Measurements from ENCODE around the gene SHQ1. TPM values are rescaled to one million over a fixed set of nuclear protein-coding genes. Genes with fewer than 3 reads are reported as not detected.

The SHQ1 gene
- 17.1 TPM for total RNA-seq (ENCODE audit: insufficient read depth, low replicate concordance)

- peak; percentile 98 for DNase-seq (ENCODE audit: low spot score)
Measured at GRCh38 chr3:72847751-72848702, at the start of gene SHQ1. TSS of gene SHQ1 (minus strand) at chr3:72848445. CDS start at chr3:72848340, 105 bp downstream.

GRCh38 chr3:72897758-72898007, 49.4 kb upstream of the SHQ1 start:
- DNase-seq (ENCODE audit: low spot score) = no peak

- DNase-seq (ENCODE audit: low spot score) = peak; percentile 63
Measured at GRCh38 chr3:72896996-72897757, 48.9 kb upstream of the SHQ1 start.

GRCh38 chr3:72894976-72895552, 46.8 kb upstream of the SHQ1 start:
- DNase-seq (ENCODE audit: low spot score) = no peak

- DNase-seq (ENCODE audit: low spot score) = no peak
Measured at GRCh38 chr3:72892870-72893269, 44.6 kb upstream of the SHQ1 start.

- peak; percentile 85 for DNase-seq (ENCODE audit: low spot score)
Measured at GRCh38 chr3:72892081-72892775, 44.0 kb upstream of the SHQ1 start.

- DNase-seq (ENCODE audit: low spot score) = peak; percentile 96
Measured at GRCh38 chr3:72891053-72891855, 43.0 kb upstream of the SHQ1 start.

GRCh38 chr3:72890166-72890925, 42.1 kb upstream of the SHQ1 start:
- no peak for DNase-seq (ENCODE audit: low spot score)

- no peak for DNase-seq (ENCODE audit: low spot score)
Measured at GRCh38 chr3:72889310-72890165, 41.3 kb upstream of the SHQ1 start.

- peak; percentile 47 for DNase-seq (ENCODE audit: low spot score)
Measured at GRCh38 chr3:72888546-72889309, 40.5 kb upstream of the SHQ1 start.

- DNase-seq (ENCODE audit: low spot score) = peak; percentile 84
Measured at GRCh38 chr3:72887705-72888545, 39.7 kb upstream of the SHQ1 start, which contains the start of gene GXYLT2. TSS of gene GXYLT2 (plus strand) at chr3:72888046. CDS start at chr3:72888234, 188 bp downstream.

GRCh38 chr3:72887343-72887704, 39.1 kb upstream of the SHQ1 start:
- DNase-seq (ENCODE audit: low spot score) = no peak

GRCh38 chr3:72872183-72872582, 23.9 kb upstream of the SHQ1 start:
- DNase-seq (ENCODE audit: low spot score) = no peak

- DNase-seq (ENCODE audit: low spot score) = peak; percentile 13
Measured at GRCh38 chr3:72862314-72863090, 14.3 kb upstream of the SHQ1 start.

- no peak for DNase-seq (ENCODE audit: low spot score)
Measured at GRCh38 chr3:72860846-72861245, 12.6 kb upstream of the SHQ1 start.

GRCh38 chr3:72860053-72860452, 11.8 kb upstream of the SHQ1 start:
- no peak for DNase-seq (ENCODE audit: low spot score)

GRCh38 chr3:72855001-72855400, 6.8 kb upstream of the SHQ1 start:
- DNase-seq (ENCODE audit: low spot score) = no peak

Measured in umbilical cord (tissue), 2 donors.